Measurements from ENCODE around the gene TTC34.

Gene TTC34

GRCh38 chr1:2829846-2830615, 28.5 kb upstream of the TTC34 start:
- DNase-seq = no peak

GRCh38 chr1:2828586-2829250, 27.2 kb upstream of the TTC34 start:
- DNase-seq = no peak

GRCh38 chr1:2826736-2827292, 25.3 kb upstream of the TTC34 start:
- no peak for DNase-seq

GRCh38 chr1:2826316-2826715, 24.8 kb upstream of the TTC34 start:
- DNase-seq = no peak

GRCh38 chr1:2825487-2826189, 24.1 kb upstream of the TTC34 start:
- no peak for DNase-seq

- no peak for DNase-seq
These were observed 23.5 kb upstream of the TTC34 start for GRCh38 chr1:2824999-2825398.

- DNase-seq = no peak
These were observed 22.6 kb upstream of the TTC34 start for GRCh38 chr1:2823921-2824610.

GRCh38 chr1:2822621-2823145, 21.2 kb upstream of the TTC34 start:
- no peak for DNase-seq

- DNase-seq = peak; percentile 73
These were observed 20.6 kb upstream of the TTC34 start for GRCh38 chr1:2821966-2822620.

- DNase-seq = no peak
These were observed 20.0 kb upstream of the TTC34 start for GRCh38 chr1:2821373-2821955.

GRCh38 chr1:2820731-2821372, 19.4 kb upstream of the TTC34 start:
- DNase-seq = no peak

GRCh38 chr1:2819831-2820730, 18.6 kb upstream of the TTC34 start:
- DNase-seq = no peak

GRCh38 chr1:2819429-2819828, 17.9 kb upstream of the TTC34 start:
- no peak for DNase-seq

GRCh38 chr1:2817784-2818564, 16.5 kb upstream of the TTC34 start:
- DNase-seq = no peak

GRCh38 chr1:2816786-2817185, 15.3 kb upstream of the TTC34 start:
- no peak for DNase-seq

GRCh38 chr1:2815551-2815950, 14.1 kb upstream of the TTC34 start:
- DNase-seq = no peak

- no peak for DNase-seq
These were observed 13.1 kb upstream of the TTC34 start for GRCh38 chr1:2814511-2815075.

GRCh38 chr1:2812939-2813653, 11.6 kb upstream of the TTC34 start:
- no peak for DNase-seq
